NK-92 (cell line): ENCODE measurements around the gene LRPAP1.

ENCODE experiments used
- DNase-seq: peaks from one replicate; lab custom pipeline; 2025; ENCODE audit not compliant: unreplicated experiment; lab: John Stamatoyannopoulos, UW

The LRPAP1 gene

DNA sequence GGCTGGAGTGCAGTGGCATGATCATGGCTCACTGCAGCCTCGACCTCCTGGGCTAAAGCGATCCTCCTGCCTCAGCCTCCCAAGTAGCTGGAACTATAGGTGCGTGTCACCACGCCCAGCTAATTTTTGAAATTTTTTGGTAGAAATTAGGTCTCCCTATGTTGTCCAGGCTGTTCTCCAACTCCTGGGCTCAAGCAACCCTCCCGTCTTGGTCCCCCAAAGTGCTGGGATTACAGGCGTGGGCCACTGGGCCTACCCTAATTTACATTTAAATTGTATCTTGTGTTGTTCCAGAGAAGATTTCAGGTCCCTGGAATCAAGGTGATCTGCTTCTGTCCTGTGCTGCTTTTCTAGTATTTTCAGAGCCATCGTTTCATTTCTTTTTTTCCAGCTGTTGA, 1.2 kb upstream of the LRPAP1 start:
- DNase-seq = no peak

DNA sequence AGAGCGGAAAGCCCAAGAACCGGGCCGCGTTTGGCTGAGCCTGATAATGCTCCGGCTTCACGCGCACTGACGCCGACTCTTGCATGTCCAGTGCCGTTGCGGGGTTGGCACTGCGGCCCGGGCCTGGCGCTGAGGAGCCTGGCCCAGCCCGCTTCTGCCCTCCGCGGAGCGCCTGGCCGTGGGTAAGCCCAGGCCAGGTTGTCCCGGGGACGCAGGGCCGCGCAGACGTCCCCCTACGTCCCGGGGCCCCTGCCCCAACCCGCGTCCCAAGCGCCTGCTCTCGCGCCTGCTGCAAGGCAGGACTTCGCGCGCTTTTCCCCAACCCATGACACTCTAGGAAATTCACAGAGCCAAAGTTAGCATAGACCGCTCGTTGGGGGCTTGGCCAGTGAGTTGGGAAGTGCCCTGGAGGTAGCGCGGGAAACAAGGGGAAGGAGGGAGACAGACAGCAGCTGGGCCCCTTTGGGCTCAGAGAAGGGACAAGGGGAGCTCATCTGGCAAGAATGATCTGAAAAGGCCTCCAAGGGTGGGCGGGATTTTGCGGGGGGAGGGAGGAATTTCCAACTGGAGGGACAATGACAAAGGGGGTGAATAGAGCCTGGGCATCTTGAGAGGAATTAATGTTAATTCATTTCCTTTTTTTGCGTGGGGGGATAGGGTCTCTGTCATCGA, 665 bp upstream of the LRPAP1 start:
- DNase-seq = no peak

DNA sequence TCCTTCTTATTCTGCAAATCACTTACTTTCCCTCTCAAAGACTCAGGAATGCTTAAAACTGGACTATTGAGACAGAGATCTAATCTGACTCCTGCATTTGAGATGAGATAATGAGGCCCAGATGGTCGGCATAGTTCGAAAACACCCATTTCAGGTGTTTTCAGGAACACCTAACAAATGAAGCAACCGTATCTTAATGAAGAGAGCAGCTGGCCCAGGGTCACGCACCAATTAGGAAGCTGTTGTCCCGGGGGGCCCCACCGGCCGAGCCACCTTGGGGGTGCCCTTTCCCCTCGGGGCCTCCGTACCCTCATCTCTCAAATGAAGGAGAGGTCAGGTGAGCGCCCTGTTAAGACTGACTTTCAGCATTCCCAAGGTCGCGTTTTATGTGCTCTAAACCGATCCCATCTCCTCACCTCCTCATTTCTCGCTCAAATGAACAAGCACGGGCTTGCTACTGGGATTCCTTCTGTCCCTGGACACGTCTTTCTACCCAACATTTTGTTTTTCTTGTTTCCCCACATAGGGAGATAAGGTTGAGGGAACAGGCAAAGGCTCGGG, 824 bp downstream of the LRPAP1 start:
- no peak for DNase-seq

DNA sequence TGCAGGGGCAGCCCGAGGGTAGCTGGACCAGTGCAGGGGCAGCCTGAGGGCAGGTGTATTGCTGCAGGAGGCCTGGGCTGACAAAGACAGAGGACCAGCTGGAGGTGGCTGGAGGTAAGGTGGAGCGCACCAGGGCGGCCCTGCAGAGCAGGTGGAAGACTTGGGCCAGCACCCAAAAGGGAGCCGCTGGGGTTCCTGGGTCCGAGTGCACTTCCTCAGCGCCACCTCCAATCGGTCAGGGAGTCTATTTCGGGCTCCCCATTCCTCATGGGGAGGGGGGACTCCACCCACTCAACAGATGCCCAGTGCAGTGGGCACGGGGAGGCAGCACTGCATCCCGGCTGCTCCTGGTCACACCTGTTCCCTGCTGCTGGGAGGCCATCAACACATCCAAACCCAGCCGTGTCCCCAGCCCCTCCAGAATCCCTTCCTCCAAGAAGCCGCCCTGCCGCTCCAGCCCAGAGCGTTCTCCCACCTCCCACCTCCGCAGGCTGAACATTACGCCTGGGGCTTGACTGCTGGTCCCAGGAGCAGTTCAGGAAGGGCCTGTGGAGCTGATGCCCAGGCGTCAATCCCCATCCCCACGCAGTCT, 1.5 kb downstream of the LRPAP1 start:
- DNase-seq = no peak

DNA sequence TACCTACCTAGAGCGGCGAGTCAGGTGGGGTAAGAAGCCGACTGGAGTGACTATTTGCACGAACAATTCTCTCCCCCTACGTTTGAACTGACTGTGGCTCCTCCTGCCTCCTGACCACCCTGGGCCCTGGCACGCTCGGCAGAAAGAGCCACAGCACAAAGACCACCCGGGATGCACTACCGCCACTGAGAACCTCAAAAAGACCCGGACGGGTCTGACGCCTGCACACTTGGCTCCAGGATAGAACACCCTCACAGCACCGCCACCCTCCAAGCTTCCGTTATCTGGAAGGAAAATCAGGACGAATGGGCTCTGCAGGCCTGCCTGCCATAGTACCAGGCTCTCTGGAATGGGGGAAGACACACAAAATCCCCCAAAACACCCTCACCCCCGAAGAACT, 2.2 kb downstream of the LRPAP1 start:
- DNase-seq = no peak

DNA sequence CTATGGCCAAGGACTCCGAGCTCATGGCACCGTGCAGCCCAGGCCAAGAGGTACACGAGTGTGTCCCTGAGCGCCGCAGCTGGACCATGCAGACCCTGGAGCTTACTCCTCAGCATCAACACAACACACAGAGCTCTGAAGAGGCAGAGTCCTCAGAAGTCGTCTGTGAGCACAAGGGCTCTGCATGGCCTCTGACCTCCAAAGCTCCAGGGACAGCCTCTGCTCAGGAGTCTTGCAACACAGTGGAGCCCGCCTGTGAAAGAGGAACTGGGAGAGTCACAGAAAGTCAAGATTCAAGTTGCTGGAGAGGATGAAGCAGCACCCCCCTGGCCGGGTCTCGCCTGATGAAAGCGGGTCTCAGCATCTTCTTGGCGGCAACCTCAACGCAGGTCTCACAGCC, 2.9 kb downstream of the LRPAP1 start:
- DNase-seq = no peak

DNA sequence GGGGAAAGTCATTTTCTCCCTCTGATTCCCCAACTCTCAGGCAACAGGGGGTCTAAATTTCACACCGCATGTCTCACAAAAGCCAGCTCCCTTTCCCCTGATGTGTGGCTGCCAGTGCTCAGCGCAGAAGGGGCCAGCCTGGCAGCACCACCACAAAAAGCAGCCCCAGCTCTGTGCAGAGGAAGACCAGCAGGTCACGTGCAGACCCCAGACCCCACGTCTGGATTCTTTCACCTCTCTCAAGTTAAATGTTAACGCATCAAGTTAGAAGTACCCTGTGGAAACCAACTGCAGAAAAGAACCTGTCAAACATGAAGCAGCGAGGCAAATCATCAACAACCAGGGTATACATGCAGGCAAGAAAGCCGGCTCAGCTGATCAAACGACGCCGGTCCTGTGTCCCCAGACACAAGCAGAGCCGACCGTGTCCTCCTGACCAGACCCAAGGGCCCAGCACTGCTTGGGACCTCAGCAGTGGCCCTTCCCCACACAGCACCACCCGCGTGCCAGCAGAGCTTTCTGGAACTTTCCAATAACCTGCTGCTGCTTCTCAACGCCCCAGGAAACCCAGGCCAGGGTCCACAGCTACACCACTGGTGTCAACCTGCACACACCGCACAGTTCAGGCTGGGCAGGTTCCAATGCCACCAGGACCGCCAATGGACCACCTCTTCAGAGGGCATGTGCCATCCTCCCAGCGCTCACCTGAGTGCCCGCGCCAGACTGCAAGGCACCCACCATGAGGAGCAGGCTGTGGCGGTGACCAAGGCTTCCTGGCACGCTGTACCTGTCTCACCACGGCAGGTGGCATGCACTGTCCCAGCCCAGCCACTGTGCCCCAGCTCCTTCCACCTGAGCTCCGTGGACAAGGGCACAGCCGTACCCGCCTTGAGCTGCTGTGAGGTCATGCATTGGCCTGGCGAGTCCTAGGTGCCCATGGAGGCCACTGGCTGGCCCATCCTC, 4.0 kb downstream of the LRPAP1 start:
- no peak for DNase-seq

DNA sequence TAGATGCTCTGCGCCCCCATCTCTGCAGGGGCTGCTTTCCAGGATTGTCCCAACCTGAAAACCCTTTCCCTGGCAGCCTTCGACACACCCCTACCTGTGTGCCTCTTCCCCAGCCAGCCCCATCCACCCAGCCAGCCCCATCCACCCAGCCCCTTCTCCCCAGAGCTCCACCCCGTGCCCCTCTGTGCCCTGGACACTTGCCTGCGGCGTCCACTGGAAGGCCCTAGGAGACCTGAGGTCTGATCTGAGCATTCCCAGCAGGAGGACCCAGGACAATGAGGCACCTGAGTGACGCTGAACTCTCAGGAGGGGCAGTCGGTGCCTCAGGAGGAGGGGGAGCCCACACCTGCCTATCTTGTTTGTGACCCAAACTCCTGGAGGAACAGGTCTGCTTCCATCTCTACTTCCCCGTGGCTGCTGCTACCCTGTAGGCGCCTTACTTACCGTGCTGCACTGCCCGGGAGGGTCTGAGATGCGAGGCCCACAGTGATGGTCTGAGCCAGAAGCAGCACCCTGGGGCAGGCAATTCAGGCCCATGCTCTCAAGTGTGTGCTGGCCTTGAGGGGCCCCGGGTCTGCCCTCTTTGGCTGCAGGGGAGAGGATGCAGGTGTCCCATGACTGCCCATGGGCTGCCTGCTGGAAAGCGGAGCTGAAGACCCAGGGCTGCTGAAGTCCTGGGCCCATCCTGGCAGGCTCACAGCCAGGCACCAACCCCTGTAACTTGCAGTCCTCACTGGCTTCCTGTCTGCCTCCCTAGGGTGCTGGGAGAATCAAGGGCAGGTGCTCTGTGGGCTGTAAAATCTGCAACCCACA, 4.9 kb downstream of the LRPAP1 start:
- no peak for DNase-seq

DNA sequence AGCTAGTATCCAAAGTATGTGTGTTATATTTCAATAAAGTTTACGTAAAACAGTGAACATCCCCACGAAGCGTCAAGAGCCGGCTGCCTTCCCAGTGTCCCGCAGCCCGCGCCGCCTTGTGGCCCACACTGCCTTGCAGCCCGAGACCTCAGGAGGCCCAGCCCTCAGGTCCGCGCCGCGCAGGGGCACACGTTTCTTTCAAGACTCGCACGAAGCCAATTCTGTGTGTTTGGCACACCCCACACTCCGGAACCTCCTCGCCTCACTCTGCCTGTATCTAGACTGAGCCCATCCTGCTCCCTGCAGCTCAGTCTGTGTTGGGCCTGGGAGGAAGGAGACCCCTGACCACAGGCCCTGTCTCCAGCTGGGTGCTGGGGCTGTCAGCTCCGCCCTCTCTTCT, 5.8 kb downstream of the LRPAP1 start:
- no peak for DNase-seq

DNA sequence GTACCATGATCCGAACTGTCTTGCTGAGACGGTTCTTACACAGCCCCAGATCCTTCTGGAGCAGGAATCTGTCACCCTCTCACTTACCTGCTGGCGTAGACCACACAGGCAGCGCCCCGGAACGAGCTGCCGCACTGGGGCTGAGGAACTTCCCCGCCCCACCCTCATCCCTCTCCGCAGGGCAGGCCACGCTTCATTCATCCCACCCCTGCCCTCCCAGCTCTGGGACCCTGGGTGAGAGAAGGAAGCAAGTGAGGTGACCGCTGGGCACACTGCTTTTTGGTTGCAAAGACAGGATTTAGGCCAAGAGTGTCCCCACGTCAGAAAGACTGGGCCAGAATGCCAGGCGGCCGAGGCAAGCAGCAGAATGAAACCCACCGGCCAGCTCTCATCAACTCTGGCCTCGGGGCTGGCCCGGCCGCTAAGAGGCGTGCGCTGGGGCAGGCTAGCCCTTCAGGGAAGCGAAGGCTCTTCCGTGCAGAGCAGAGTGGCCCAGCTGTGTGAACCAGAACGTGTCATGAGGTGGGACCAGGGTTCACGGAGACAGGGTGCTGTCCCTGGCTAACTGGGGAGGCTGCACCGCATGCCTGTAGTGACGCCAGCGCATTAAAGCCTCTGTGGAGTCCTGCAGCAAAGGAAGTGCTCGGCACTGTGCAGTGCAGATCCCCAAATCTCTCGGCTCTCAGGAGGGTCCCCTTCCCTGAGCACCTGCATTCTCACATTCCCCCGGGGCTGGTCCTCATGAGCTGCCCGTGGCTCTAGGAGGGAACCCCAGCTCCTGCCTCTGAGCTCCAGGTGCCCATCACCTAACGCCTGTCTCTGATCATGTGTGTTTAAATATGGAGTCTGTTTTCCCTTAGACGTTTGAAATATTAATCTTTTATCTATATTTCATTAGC, 6.4 kb downstream of the LRPAP1 start:
- DNase-seq = no peak

DNA sequence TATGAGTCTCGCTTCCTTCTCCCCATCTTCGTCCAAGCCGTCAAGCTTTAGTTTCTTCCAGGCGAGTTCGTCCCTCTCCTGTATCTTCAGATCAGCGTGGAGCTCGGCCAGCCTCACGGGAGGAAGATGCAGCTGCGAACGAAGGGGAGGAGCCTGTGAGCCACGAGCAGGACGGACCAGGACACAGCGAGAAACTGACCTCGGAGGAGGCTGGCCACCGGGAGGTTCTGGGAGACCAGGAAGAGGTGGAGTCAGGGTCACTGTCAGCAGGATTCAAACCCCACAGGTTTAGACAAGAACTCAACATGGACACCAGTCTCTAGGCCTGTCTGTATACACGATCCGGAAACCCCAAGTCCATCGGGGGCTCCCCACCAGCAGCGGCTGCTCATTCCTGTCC, 7.3 kb downstream of the LRPAP1 start:
- DNase-seq = no peak

DNA sequence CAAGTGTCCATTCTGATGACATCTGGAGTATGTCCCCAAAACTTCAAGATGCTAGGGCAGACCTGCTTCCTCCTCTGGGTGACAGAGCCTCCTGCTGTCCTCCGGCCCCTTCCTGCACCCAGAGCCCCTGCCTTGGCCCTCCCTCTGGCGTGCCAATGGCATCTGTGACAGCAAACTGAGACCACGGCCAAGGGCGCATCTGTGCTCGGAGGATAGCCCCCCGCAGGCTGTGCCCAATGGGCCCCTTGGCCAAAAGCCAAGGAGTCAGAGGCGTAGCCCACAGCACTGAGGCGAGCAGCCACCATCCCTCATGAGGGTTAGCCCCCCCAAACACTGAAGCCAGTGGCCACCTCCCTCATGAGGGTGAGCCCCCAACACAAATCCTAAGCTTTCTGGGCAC, 7.9 kb downstream of the LRPAP1 start:
- DNase-seq = no peak

DNA sequence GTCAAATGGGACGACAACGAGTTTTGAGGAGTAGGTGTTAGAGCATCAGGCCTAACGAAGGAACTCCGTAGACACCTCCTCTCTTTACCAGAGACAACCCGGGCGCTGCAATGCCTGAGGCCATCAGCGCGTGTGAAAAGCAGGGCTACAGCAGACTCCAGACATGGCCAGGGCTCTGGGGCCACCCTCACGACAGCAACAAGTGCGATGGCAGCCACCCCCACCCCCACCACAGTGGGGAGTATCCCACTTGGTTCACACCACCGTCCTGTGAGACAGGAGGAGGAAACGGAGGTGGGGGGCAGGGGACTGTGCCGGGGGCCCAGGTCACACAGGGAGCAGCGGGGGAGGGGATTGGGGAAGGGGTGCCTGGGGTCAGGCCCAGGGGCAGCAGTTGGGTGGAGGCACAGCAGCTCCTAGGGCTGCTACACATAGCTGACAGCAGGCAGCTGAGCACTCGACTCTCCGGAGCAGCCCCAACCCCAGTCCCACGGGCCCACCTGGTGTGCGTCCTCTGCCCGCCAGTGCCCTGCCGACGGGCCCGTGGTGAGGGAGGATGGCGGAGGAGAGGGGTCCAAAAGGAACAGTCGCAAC, 8.5 kb downstream of the LRPAP1 start:
- no peak for DNase-seq

DNA sequence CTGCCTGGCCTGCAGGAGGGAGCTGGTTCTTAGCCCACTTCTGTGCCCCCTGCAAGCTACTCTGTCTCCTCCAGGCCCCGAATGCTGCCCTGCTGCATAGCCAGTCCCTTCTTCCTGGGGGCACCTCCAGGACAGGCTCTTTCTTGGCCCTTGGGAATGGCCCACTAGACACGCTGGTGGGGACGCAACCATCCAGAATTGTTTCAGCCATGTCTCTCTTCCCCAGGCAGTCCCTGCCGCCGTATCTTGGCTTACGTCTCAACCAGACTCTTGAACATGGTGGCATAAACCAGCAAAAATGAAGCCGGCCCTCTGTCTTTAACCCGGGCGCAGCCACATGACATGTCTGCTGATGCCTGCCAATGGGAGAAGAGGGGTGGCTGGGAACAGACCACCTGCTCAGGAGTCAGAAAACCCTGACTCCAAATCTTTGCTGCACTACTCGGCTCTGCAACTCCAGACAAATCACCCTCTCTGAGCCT, 9.0 kb downstream of the LRPAP1 start:
- no peak for DNase-seq

DNA sequence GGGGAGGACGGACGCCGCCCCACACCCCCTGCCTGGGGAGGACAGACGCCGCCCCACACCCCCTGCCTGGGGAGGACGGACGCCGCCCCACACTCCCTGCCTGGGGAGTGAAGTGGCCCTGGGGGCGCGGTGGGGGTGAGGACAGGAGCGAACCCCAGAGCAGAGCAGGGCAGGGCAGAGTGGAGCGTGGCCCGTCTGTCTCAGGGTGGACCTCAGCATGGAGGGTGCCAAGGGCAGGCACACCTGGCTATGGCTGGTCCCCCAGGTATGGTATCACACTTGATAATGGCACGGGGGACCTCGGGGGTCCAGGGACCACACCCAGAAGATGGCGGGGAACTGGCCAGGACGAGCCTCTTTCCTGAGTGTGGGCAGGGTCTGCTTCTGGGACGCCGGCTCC, 9.6 kb downstream of the LRPAP1 start:
- DNase-seq = no peak

DNA sequence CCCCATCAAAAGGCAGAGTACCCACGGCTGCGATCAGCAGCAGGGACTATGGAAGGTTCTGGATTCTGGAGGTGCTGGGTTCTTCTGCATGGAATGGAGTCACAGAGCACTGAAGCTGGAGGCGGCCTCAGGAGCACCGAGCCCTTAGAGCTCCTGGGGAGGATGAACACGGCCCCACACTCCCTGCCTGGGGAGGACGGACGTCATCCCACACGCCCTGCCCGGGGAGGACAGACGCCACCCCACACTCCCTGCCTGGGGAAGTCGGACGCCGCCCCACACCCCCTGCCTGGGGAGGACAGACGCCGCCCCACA, 9.9 kb downstream of the LRPAP1 start:
- no peak for DNase-seq

DNA sequence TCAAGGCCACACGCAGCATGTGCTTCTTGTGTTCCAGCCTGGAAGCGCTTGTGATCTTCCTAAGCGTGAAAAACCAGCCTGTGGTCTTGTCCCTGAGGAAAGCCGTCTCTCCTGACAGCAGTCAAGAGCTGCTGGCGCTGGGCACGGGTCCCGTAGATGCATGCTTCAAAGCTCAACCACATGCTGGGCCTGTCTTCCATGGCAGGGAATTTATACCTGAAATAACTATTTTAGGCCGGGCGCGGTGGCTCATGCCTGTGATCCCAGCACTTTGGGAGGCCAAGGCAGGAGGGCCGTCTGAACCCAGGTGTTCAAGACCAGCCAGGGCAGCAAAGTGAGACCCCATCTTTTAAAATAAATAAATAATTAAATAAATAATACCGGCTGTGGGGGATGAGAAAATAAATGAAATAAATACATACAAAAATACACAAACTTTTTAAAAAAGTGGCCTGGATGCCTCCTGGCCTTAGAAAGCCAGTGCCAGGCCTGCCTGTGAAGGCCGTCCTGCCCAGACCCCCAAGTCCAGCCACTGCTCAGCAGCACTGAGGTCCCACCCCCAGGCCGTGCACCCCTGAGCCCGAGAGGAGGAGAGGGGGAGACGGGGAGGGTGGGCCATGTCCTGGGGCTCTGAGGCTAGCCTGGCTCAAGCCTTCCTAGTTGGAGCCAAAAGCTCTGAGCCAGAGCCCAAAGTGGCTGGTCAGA, 10.4 kb downstream of the LRPAP1 start:
- DNase-seq = no peak

DNA sequence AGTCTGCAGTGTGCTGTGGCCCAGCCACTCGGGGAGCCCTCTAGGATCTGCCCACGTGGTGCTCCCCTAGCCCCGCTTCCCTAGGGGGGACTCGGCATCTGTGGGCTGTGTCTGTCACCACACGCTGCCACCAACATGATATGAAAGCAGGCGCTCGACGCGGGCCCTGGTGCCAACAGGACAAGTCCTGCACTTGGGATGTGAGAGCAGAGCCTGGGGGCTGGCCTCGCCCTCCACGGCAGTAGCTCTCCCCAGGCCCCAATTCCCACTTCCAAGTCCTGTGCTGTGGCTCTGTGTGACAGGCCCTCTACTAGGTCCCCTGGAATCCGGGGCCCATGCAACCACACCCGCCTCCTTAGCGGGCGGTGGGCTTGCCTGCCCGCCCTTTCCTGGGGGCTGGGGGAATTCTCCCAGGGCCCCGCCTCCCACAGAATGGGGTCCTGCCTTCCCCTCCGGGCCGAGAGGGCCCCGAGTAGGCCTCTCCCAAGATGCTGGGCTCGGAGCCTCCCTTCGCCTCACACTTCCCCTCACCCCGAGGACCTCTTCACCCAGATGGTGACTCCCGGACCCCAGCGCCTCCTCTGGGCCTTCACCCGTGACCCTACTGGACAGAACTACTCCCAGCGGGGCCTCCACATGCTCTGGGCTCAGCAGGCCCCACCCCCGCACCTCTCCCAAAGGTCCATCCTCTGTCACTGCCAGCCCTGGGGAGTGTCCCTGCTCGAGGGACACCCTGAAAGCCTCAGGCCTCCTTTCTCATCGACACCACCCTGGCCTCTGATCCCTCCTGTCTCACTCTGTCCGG, 11.2 kb downstream of the LRPAP1 start:
- DNase-seq = no peak
